Naive thymus-derived CD8-positive, alpha-beta T cell (primary cell): Measurements from ENCODE around the gene MECP2. TPM values are rescaled to one million over a fixed set of nuclear protein-coding genes. Genes with fewer than 3 reads are reported as not detected.

Source experiments
- ATAC-seq, 2 donors: fragments of 150-1000 bp; cut with Tn5 transposase in 1 of 2; sonication (Bioruptor Pico), chemical (Tn5 transposase) in 1 of 2; 1 replicate in 1 of 2; 2 replicates in 1 of 2; pipeline ENCODE4 v1.10.0; 2021; ENCODE audit warnings: mild to moderate bottlenecking in 2 of 2, moderate library complexity in 2 of 2
- POLR2A ChIA-PET: fragments of 350-600 bp; sonication (Branson Sonifier 250); formaldehyde crosslinking; loops from one replicate; lab custom pipeline; 2021; ENCODE audit warnings: antibody characterized with exemption; lab: Charles Lee
- DNase-seq, 10 donors: peaks; one replicate each; pipeline versions ENCODE4 v3.0.0 to v3.0.0-alpha.2; 2020 to 2022
- H3K27ac Mint-ChIP-seq, 10 donors: one replicate each; pipeline ENCODE4 v1.8.0; 2020 to 2022; ENCODE audit warnings: mild to moderate bottlenecking in 10 of 10, mixed read lengths in 10 of 10, moderate library complexity in 4 of 10, inconsistent platforms in 1 of 10
- H3K27me3 Mint-ChIP-seq, 5 donors: one replicate each; pipeline ENCODE4 v1.8.0; 2021 to 2022; ENCODE audit warnings: mixed read lengths in 5 of 5
- H3K36me3 Mint-ChIP-seq, 3 donors: one replicate each; pipeline ENCODE4 v1.8.0; 2020 to 2022; ENCODE audit warnings: mixed read lengths in 3 of 3, mild to moderate bottlenecking in 2 of 3, inconsistent platforms in 1 of 3
- H3K4me1 Mint-ChIP-seq, 4 donors: one replicate each; pipeline ENCODE4 v1.8.0; 2021 to 2022; ENCODE audit warnings: mixed read lengths in 4 of 4
- H3K4me3 Mint-ChIP-seq, 10 donors: one replicate each; pipeline ENCODE4 v1.8.0; 2020 to 2022; ENCODE audit warnings: mild to moderate bottlenecking in 10 of 10, mixed read lengths in 10 of 10, moderate library complexity in 6 of 10, inconsistent platforms in 1 of 10
- H3K9me3 Mint-ChIP-seq, 9 donors: one replicate each; pipeline ENCODE4 v1.8.0; 2020 to 2022; ENCODE audit warnings: mixed read lengths in 9 of 9, mild to moderate bottlenecking in 3 of 9, inconsistent platforms in 1 of 9, moderate library complexity in 1 of 9
- polyA plus RNA-seq, 3 donors: library from polyadenylated mRNA; unstranded; fragments of 300-500 nt; fragmentation: Illumina TruSeq; gene quantifications; one replicate each; pipeline ENCODE4 v1.2.3, GENCODE V29; 2021
- total RNA-seq, 8 experiments: library from RNA in 2 of 8; stranded (reverse) in 2 of 8; gene quantifications; one replicate each; pipeline ENCODE4 v1.2.3 and lab custom pipeline; 2021 to 2026

Gene MECP2
- total and polyA plus RNA-seq, 5 experiments from 2014 or later, result 12.0 to 88.3 (median 22.2) TPM

- Mint-ChIP-seq H3K4me3 (no peak overlapping the region), H3K27me3 (no peaks in the 10 kb centered on the region), H3K36me3 (peaks cover 0 to 40% (median 1%) of the 10 kb centered on the region in 3 donors), H3K9me3 (no peaks in the 10 kb centered on the region), H3K27ac (peak overlapping the region in 5 of 10 donors; percentile 36 to 88 (median 57)), H3K4me1 (peaks cover 2 to 17% (median 10%) of the 10 kb centered on the region in 4 donors)
- ATAC-seq (no peak), DNase-seq (no peak)
- POLR2A ChIA-PET, result interaction anchor here (1.8 kb wide), 1 partner anchor 8 kb away, joined by 7 read pairs; no protein-coding TSS in a partner anchor
Measured at GRCh38 chrX:154028502-154029184, 68.9 kb downstream of the MECP2 start.

- Mint-ChIP-seq H3K27ac (peak overlapping the region in 5 of 10 donors; percentile 23 to 89 (median 59)), H3K4me3 (no peak overlapping the region), H3K27me3 (no peaks in the 10 kb centered on the region), H3K9me3 (no peaks in the 10 kb centered on the region), H3K36me3 (peaks cover 0 to 40% (median 1%) of the 10 kb centered on the region in 3 donors), H3K4me1 (peaks cover 5 to 14% (median 9%) of the 10 kb centered on the region in 4 donors)
- DNase-seq (no peak), ATAC-seq (no peak)
- POLR2A ChIA-PET, result no interaction called here
Measured at GRCh38 chrX:154027986-154028385, 69.5 kb downstream of the MECP2 start.

- H3K27me3 Mint-ChIP-seq, result no peaks in the 10 kb centered on the region
- H3K27ac Mint-ChIP-seq, result no peak overlapping the region
Measured at GRCh38 chrX:154027022-154027402, 70.5 kb downstream of the MECP2 start.

GRCh38 chrX:154026136-154027021, 71.1 kb downstream of the MECP2 start:
- Mint-ChIP-seq H3K4me1 (peaks cover 5 to 13% (median 9%) of the 10 kb centered on the region in 4 donors), H3K27ac (peak overlapping the region in 2 of 10 donors; percentile 8 to 70), H3K36me3 (peaks cover 0 to 28% (median 1%) of the 10 kb centered on the region in 3 donors), H3K9me3 (no peaks in the 10 kb centered on the region), H3K4me3 (no peak overlapping the region), H3K27me3 (no peaks in the 10 kb centered on the region)
- POLR2A ChIA-PET, result no interaction called here
- ATAC-seq (no peak), DNase-seq (no peak)

More at GRCh38 chrX:154027022-154027402, 70.5 kb downstream of the MECP2 start:
- Mint-ChIP-seq H3K9me3 (no peaks in the 10 kb centered on the region), H3K4me3 (no peak overlapping the region), H3K4me1 (peaks cover 5 to 15% (median 9%) of the 10 kb centered on the region in 4 donors), H3K36me3 (peaks cover 0 to 34% (median 1%) of the 10 kb centered on the region in 3 donors)
- POLR2A ChIA-PET, result no interaction called here
- DNase-seq (no peak), ATAC-seq (no peak)

GRCh38 chrX:154025230-154025629, 72.3 kb downstream of the MECP2 start:
- POLR2A ChIA-PET, result no interaction called here
- Mint-ChIP-seq H3K4me3 (no peak overlapping the region), H3K27ac (no peak overlapping the region), H3K27me3 (no peaks in the 10 kb centered on the region), H3K4me1 (peaks cover 7 to 24% (median 14%) of the 10 kb centered on the region in 4 donors), H3K36me3 (peaks cover 0 to 20% (median 1%) of the 10 kb centered on the region in 3 donors), H3K9me3 (no peaks in the 10 kb centered on the region)
- no peak for DNase-seq
- ATAC-seq, result no peak

GRCh38 chrX:154024271-154024670, 73.2 kb downstream of the MECP2 start:
- no peak for DNase-seq
- no peaks in the 10 kb centered on the region for H3K27me3 Mint-ChIP-seq
- POLR2A ChIA-PET, result no interaction called here
- no peaks in the 10 kb centered on the region for H3K9me3 Mint-ChIP-seq
- no peak for ATAC-seq
- H3K4me1 Mint-ChIP-seq, result peaks cover 7 to 25% (median 15%) of the 10 kb centered on the region in 4 donors
- H3K4me3 Mint-ChIP-seq, result no peak overlapping the region
- H3K27ac Mint-ChIP-seq, result no peak overlapping the region
- H3K36me3 Mint-ChIP-seq, result peaks cover 0 to 16% (median 1%) of the 10 kb centered on the region in 3 donors

- DNase-seq, result no peak
- Mint-ChIP-seq H3K4me1 (peaks cover 7 to 24% (median 16%) of the 10 kb centered on the region in 4 donors), H3K9me3 (no peaks in the 10 kb centered on the region), H3K36me3 (peaks cover 0 to 11% (median 1%) of the 10 kb centered on the region in 3 donors), H3K27me3 (no peaks in the 10 kb centered on the region), H3K4me3 (no peak overlapping the region), H3K27ac (peak overlapping the region in 6 of 10 donors; percentile 15 to 73 (median 48))
- POLR2A ChIA-PET, result no interaction called here
- no peak for ATAC-seq
Measured at GRCh38 chrX:154023276-154024000, 74.1 kb downstream of the MECP2 start.

GRCh38 chrX:154022108-154022507, 75.4 kb downstream of the MECP2 start:
- Mint-ChIP-seq H3K36me3 (peaks cover 0 to 9% (median 0%) of the 10 kb centered on the region in 3 donors), H3K27ac (peak overlapping the region in 4 of 10 donors; percentile 18 to 61 (median 48)), H3K4me1 (peaks cover 7 to 24% (median 12%) of the 10 kb centered on the region in 4 donors), H3K27me3 (no peaks in the 10 kb centered on the region), H3K4me3 (no peak overlapping the region), H3K9me3 (no peaks in the 10 kb centered on the region)
- ATAC-seq (no peak), DNase-seq (no peak)
- POLR2A ChIA-PET, result interaction anchor here (1.4 to 1.5 kb wide), 2 partner anchors 41 to 73 kb away, joined by 3 read pairs; no protein-coding TSS in a partner anchor

GRCh38 chrX:154021131-154021611, 76.3 kb downstream of the MECP2 start:
- peaks cover 7 to 25% (median 12%) of the 10 kb centered on the region in 4 donors for H3K4me1 Mint-ChIP-seq
- peak overlapping the region in 5 of 10 donors; percentile 9 to 95 (median 93) for H3K27ac Mint-ChIP-seq
- peaks cover 0 to 5% (median 0%) of the 10 kb centered on the region in 3 donors for H3K36me3 Mint-ChIP-seq
- peak overlapping the region in 2 of 10 donors; percentile 85 to 90 for H3K4me3 Mint-ChIP-seq
- H3K27me3 Mint-ChIP-seq, result no peaks in the 10 kb centered on the region
- DNase-seq (no peak), ATAC-seq (no peak)
- POLR2A ChIA-PET, result interaction anchor here (1.4 to 1.8 kb wide), 4 partner anchors 8 to 76 kb away, joined by 3 to 7 read pairs (median 4); partner anchors contain the start of gene MECP2
- H3K9me3 Mint-ChIP-seq, result no peaks in the 10 kb centered on the region

- H3K4me3 Mint-ChIP-seq, result peak overlapping the region; percentile 74 to 90 (median 86)
- peak overlapping the region; percentile 79 to 95 (median 94) for H3K27ac Mint-ChIP-seq
- POLR2A ChIA-PET, result interaction anchor here (0.8 to 3.5 kb wide), 14 partner anchors 9 to 94 kb away, joined by 3 to 34 read pairs (median 4); partner anchors contain the start of genes HCFC1, MECP2 and TMEM187
- H3K36me3 Mint-ChIP-seq, result peaks cover 0 to 10% (median 0%) of the 10 kb centered on the region in 3 donors
- H3K9me3 Mint-ChIP-seq, result no peaks in the 10 kb centered on the region
- peaks cover 10 to 29% (median 16%) of the 10 kb centered on the region in 4 donors for H3K4me1 Mint-ChIP-seq
- no peak for DNase-seq
- no peaks in the 10 kb centered on the region for H3K27me3 Mint-ChIP-seq
- ATAC-seq, result no peak
Measured at GRCh38 chrX:154020536-154021115, 76.9 kb downstream of the MECP2 start.
